AG08395 (cell line): ENCODE measurements around the gene ZNF407.
A peak's percentile ranks its signal among the peaks of the same experiment; 100 is the strongest.

Experiments
- DNase-seq: peaks from one replicate; pipeline ENCODE4 v3.0.0; 2012; ENCODE audit warnings: mixed read lengths, low spot score

Gene ZNF407

GRCh38 chr18:75053028-75053629 lies 455.5 kb downstream of the ZNF407 start:
- DNase-seq: no peak

- no peak for DNase-seq
These were observed 456.4 kb downstream of the ZNF407 start for GRCh38 chr18:75054046-75054445.

GRCh38 chr18:75054611-75055010 lies 456.9 kb downstream of the ZNF407 start:
- no peak for DNase-seq

GRCh38 chr18:75057169-75057960 lies 459.7 kb downstream of the ZNF407 start:
- DNase-seq: no peak

- no peak for DNase-seq
These were observed 462.5 kb downstream of the ZNF407 start for GRCh38 chr18:75060185-75060584.

GRCh38 chr18:75062297-75062886 lies 464.7 kb downstream of the ZNF407 start:
- no peak for DNase-seq

- no peak for DNase-seq
These were observed 465.5 kb downstream of the ZNF407 start for GRCh38 chr18:75063196-75063595.

GRCh38 chr18:75063615-75064512 lies 466.2 kb downstream of the ZNF407 start:
- DNase-seq: no peak

- no peak for DNase-seq
These were observed 466.8 kb downstream of the ZNF407 start for GRCh38 chr18:75064513-75064905.

GRCh38 chr18:75065251-75066000 lies 467.8 kb downstream of the ZNF407 start:
- no peak for DNase-seq

- DNase-seq: no peak
These were observed 468.6 kb downstream of the ZNF407 start for GRCh38 chr18:75066021-75066880.

- no peak for DNase-seq
These were observed 469.3 kb downstream of the ZNF407 start for GRCh38 chr18:75066936-75067335.

- no peak for DNase-seq
These were observed 470.5 kb downstream of the ZNF407 start for GRCh38 chr18:75067996-75068645.

- DNase-seq: no peak
These were observed 471.2 kb downstream of the ZNF407 start for GRCh38 chr18:75068682-75069435.

GRCh38 chr18:75070235-75070624 lies 472.6 kb downstream of the ZNF407 start:
- DNase-seq: no peak

- DNase-seq: peak; percentile 68
These were observed 473.2 kb downstream of the ZNF407 start for GRCh38 chr18:75070625-75071483.

- no peak for DNase-seq
These were observed 473.8 kb downstream of the ZNF407 start for GRCh38 chr18:75071484-75071785.

- DNase-seq: no peak
These were observed 474.4 kb downstream of the ZNF407 start for GRCh38 chr18:75071866-75072671.
